ENCODE results near the gene RPS3A. TPM values are rescaled to one million over a fixed set of nuclear protein-coding genes. Genes with fewer than 3 reads are reported as not detected.

RPS3A gene
- polyA plus RNA-seq, 1 donor from 2014 or later = 4,982 TPM

DNA sequence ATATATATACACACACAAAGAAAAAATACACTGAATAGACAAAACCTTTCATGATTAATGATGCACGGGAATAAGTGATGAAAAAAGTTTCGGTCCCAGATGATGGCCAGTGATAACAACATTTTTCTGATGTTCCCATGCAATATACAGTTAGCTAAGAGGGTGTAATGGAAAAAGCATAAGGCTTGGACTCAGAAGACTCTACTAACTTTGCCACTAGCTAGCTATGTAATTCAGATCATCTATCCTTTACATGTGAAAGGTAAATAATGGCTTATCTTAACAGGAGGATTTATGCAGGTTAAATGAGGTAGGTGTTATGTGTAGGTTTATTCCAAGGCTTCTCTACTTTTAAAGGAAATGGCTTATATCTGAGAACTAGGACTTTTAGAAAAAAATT, 4.3 kb downstream of the RPS3A start:
- Histone ChIP-seq H3K9ac (ENCODE audit: low read length) (no peak overlapping the region), H3K27me3 (ENCODE audit: insufficient read depth, low read depth, low read length) (no peaks in the 10 kb centered on the region), H3F3A (ENCODE audit: insufficient read depth, low read length, poor library complexity, severe bottlenecking) (no peaks in the 10 kb centered on the region), H3K79me2 (replicated peaks; ENCODE audit: insufficient read depth, low read length) (peaks cover 28% of the 10 kb centered on the region), H3K27ac (ENCODE audit: low read length) (no peak overlapping the region), H3K4me3 (ENCODE audit: low read length) (no peak overlapping the region), H3K9me2 (ENCODE audit: insufficient read depth, low read length) (no peaks in the 10 kb centered on the region), H3K4me2 (ENCODE audit: low read length) (no peak overlapping the region), H4K20me1 (ENCODE audit: insufficient read depth) (no peaks in the 10 kb centered on the region), H2AFZ (ENCODE audit: low read depth, low read length) (no peak overlapping the region), H3K36me3 (ENCODE audit: insufficient read depth, low read length) (peaks cover 3% of the 10 kb centered on the region), H3K9me3 (ENCODE audit: low read length) (no peaks in the 10 kb centered on the region)
- TF ChIP-seq EZH2 (IDR thresholded peaks at IDR 0.05; ENCODE audit: borderline replicate concordance, insufficient read depth, low read length, poor library complexity, severe bottlenecking) (no peak), SMC3 (conservative IDR thresholded peaks at IDR 0.05; ENCODE audit: poor library complexity) (no peak), RAD21 (conservative IDR thresholded peaks at IDR 0.05) (no peak), REST (IDR thresholded peaks at IDR 0.05; ENCODE audit: borderline replicate concordance) (no peak)

DNA sequence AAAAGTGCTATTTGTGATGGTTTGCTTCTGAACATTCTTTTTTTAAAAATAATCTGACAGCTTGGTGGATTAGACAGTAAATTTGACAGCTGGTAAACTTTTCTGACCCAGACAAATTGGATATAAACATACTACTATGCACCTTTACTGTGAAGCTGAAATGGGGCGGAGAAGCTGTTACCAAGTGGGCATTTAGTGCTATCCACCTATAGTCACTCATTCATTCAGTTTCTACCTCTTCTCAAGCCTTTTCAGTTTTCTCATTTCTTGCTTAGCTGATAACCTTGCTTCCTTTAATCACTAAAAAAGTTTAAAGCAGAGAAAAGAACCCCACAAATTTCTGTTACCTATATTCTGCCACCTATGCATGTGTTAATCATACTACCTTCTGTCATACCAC, 5.2 kb downstream of the RPS3A start:
- Histone ChIP-seq H3K9ac (ENCODE audit: low read length) (no peak overlapping the region), H3K27ac (ENCODE audit: low read length) (no peak overlapping the region), H3K9me3 (ENCODE audit: low read length) (no peaks in the 10 kb centered on the region), H3K4me3 (ENCODE audit: low read length) (no peak overlapping the region), H3K27me3 (ENCODE audit: insufficient read depth, low read depth, low read length) (no peaks in the 10 kb centered on the region), H3F3A (ENCODE audit: insufficient read depth, low read length, poor library complexity, severe bottlenecking) (no peaks in the 10 kb centered on the region), H3K9me2 (ENCODE audit: insufficient read depth, low read length) (no peaks in the 10 kb centered on the region), H3K4me2 (ENCODE audit: low read length) (no peak overlapping the region), H3K36me3 (ENCODE audit: insufficient read depth, low read length) (peaks cover 3% of the 10 kb centered on the region), H3K79me2 (replicated peaks; ENCODE audit: insufficient read depth, low read length) (peaks cover 28% of the 10 kb centered on the region), H2AFZ (ENCODE audit: low read depth, low read length) (no peak overlapping the region), H4K20me1 (ENCODE audit: insufficient read depth) (no peaks in the 10 kb centered on the region)
- TF ChIP-seq SMC3 (conservative IDR thresholded peaks at IDR 0.05; ENCODE audit: poor library complexity) (no peak), POLR2AphosphoS5 (IDR thresholded peaks at IDR 0.05) (no peak), EZH2 (IDR thresholded peaks at IDR 0.05; ENCODE audit: borderline replicate concordance, insufficient read depth, low read length, poor library complexity, severe bottlenecking) (no peak), EP300 (conservative IDR thresholded peaks at IDR 0.05; ENCODE audit: poor library complexity, severe bottlenecking) (no peak), TAF1 (IDR thresholded peaks at IDR 0.05; ENCODE audit: low read depth) (no peak), MXI1 (conservative IDR thresholded peaks at IDR 0.05; ENCODE audit: poor library complexity, severe bottlenecking) (no peak), CTCF (IDR thresholded peaks at IDR 0.05; ENCODE audit: poor library complexity, severe bottlenecking) (no peak), REST (IDR thresholded peaks at IDR 0.05; ENCODE audit: borderline replicate concordance) (no peak), RAD21 (conservative IDR thresholded peaks at IDR 0.05) (no peak)

Data from neural cell (in vitro differentiated cells).